ENCODE measurements around the gene DCAF12L2.
"Not testable (repeated sequence)": the region's sequence is repeated elsewhere in the genome, so short reads cannot be mapped to it uniquely, and the experiment has no call there.

Gene DCAF12L2

DNA sequence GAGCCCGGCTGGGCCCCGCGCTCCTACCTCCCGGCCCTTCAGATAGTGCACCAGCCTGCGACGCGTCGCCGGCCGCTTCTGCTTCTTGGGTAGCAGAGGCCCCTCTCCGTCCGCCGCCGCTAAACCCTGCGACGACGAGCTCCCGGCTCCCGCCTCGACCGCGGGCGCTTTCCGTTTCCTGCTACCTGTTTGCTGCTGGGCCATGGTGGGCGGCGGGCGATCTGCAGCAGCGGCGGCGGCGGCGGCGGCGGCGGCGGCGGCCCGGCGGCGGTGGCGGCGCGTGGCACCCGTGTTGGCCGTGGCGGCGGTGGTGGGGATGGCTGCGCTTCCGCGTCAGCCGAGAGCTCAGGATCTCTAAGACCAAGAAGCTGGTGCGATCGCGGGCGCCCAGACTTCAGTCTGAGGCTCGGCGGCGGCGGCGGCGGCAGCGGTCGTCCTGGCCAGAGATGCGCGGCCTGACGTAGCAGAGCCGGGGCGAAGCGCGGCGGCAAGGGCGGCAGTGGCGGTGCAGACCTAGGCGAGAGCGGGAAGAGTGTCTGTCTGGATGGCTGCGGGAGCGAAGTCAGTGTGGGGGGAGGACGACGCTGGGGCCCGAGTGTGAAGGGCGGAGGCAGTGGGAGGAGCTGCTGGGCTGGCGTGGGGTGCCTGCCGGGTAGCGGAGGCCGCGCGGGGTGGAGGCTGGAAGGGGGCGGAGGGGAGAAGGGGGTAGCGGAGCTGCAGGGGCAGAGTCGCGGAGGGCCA lies at the start of gene DCAF12L2:
Gene DCAF12L2, minus strand, starts transcription at position 569 of the 741 bp plus-strand sequence. Its CDS starts 365 bp downstream, at position 204.
- in situ Hi-C loops (cut with MboI; ENCODE audit: low sequenced_read_pairs) = no loop called here

GRCh38 chrX:126190888-126191287 lies 24.8 kb upstream of the DCAF12L2 start:
- in situ Hi-C loops (cut with MboI; ENCODE audit: low sequenced_read_pairs) = not testable (repeated sequence)

DNA sequence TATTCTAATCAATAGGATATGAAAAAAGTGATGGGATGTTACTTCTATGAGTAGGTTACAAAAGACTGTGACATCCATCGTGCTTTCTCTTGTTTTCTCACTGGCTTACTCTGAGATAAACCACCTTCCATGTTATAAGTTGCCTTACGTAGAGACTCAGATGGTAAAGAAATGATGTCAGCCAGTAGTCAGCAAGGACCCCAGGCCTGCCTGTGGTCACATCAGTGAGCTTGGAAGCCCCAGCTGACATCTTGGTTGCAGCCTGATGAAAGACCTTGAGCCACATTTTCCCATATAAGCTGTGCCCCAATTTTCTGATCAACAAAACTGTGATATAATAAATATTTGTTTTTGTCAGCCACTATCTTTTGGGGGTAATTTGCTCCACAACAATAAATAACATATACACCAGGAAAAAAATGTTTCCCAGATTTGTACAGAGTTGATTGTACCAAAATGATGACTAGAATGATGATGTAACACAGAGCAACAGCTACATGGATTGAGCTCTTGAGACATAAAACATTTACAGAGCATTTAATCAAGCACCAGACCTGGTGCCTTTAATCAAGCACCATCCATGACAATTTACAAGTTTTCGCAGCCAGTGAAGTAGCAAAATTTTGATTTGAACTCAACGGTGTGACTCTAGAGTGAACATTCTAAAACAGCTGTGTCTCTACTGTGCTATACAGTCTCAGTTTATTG lies 11.2 kb upstream of the DCAF12L2 start:
- in situ Hi-C loops (cut with MboI; ENCODE audit: low sequenced_read_pairs) = no loop called here

DNA sequence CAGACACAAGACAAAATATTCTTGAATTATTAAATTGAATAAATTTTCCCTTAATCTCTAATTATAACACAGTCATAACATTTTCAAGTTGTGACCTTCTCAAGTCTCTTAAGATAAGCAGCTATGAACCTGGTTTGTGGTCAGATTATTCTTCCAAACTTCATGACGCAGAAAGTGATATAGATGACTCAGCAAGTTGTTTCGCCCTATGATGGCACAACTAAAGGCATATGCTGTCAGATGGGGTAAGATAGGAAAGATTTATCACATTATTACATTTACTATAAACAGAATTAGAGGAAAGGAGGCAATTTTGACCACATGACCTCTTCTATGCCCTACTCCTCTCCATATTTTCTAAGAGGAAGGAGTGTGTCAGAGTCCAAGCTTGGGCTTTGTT lies 4.6 kb upstream of the DCAF12L2 start:
- in situ Hi-C loops (cut with MboI; ENCODE audit: low sequenced_read_pairs) = no loop called here

DNA sequence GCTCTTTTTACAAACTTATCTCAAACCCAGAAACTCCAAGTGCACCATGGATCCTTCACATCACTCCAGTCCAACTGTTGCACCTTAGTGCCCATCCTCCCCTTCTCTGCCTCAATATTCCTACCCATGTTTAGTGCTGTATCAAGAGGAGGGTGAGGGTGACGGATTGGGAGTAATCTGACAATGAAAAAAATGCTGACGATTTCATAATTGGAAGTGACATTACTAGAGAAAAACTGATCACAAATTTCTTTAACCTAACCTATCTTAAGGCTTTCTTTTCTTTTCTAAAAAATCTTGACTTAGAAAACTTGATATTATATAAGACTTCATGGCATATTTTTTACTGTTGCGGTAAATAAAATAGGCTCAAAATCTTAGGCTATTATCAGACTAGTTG lies 1.5 kb upstream of the DCAF12L2 start:
- in situ Hi-C loops (cut with MboI; ENCODE audit: low sequenced_read_pairs) = no loop called here

DNA sequence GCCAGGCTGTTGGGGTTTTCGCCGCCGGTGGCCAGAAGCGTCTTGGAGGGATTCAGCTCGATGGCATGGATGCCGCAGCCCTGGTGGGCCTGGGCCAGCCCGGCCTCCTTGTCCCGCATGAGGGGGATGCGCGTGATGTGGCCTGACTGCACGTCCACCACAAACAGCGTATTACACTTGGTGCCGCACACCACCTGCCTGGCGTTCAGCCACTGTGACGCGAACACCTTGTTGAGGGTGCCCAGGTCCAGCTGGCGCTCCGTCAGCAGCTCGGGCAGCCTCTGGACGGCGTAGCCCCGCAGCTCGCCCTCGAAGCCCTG lies 728 bp downstream of the DCAF12L2 start:
- in situ Hi-C loops (cut with MboI; ENCODE audit: low sequenced_read_pairs) = no loop called here

GRCh38 chrX:126164689-126165400 lies 1.2 kb downstream of the DCAF12L2 start:
- in situ Hi-C loops (cut with MboI; ENCODE audit: low sequenced_read_pairs) = no loop called here

- in situ Hi-C loops (cut with MboI; ENCODE audit: low sequenced_read_pairs) = no loop called here
These were observed 1.9 kb downstream of the DCAF12L2 start for GRCh38 chrX:126164226-126164625.

DNA sequence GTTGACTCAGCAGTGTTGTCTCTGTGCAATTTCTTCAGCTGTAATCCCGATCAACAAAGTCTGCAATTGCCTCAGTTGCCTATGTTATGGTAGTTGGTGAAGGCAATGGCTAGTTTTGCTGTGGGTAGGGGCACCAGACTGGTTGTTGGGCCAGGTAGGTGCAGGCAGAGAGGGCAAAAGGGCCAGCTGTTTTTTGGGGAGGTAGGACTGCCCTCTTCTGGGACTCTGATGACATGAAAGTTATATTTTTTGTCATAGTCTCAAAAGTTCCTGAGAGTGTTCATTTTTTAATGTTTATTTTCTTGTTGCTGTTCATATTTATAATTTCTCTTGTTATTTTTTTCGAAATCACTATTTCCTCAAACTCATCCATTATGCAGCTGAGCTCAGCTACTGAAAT lies 25.1 kb downstream of the DCAF12L2 start:
- in situ Hi-C loops (cut with MboI; ENCODE audit: low sequenced_read_pairs) = no loop called here

DNA sequence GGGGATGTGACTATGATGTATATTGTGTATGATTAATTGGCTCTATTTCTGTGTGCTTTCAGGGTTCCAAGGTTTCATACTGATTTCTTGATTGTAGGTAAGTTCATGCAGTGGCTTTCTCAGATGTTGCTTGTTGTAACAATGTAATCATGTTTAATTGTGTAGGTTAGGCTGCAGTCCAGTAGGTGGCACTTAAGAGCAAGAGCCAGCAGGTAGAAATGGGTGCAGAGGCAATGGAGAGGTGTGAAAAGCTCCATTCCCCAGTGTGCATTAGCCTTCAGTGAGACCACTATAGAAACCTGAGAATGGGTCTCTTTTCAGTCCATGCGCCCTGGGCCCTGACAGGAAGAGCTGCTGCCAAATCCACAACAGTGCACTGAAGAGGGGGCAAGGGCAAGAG lies 28.2 kb downstream of the DCAF12L2 start:
- in situ Hi-C loops (cut with MboI; ENCODE audit: low sequenced_read_pairs) = no loop called here

- in situ Hi-C loops (cut with MboI; ENCODE audit: low sequenced_read_pairs) = no loop called here
These were observed 41.4 kb downstream of the DCAF12L2 start for GRCh38 chrX:126124721-126125120.

All from HL-60/S4 treated with phorbol 12-myristate 13-acetate at 8.2 ng/mL for 4 days and 3 days (cell line).